Measurements from ENCODE around the gene RFX8. TPM values are rescaled to one million over a fixed set of nuclear protein-coding genes. Genes with fewer than 3 reads are reported as not detected.
A peak's percentile ranks its signal among the peaks of the same experiment; 100 is the strongest.
"Not testable (repeated sequence)": the region's sequence is repeated elsewhere in the genome, so short reads cannot be mapped to it uniquely, and the experiment has no call there.

The RFX8 gene
- total RNA-seq, 2 donors from 2014 or later = 2.1 to 2.2 TPM

DNA sequence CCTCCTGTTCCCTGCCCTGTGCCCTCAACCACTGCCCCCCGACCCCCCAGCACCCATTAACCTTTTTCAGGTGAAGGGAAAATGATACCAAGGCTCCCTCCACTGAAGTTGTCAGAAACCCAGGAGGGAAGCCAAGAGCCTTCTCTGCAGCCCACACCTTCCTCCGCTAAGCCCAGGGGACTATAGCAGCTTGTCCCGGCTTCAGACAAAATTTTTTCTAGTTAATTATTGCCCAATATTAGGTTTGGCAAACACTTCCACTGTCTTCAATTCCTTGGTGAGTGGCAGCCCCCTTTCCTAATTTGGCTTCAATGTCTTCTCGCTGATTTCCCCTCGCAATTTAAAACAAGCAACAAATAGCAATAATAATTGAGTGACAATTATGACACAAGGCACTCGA, 23.9 kb downstream of the RFX8 start:
- Mint-ChIP-seq H3K4me3 (no peak overlapping the region), H3K9me3 (no peaks in the 10 kb centered on the region), H3K27me3 (peaks cover 8 to 16% of the 10 kb centered on the region in 2 donors), H3K4me1 (ENCODE audit: low read depth in 2 of 2) (peaks cover 14% of the 10 kb centered on the region in 2 donors), H3K36me3 (no peaks in the 10 kb centered on the region), H3K27ac (no peak overlapping the region)
- DNase-seq (ENCODE audit: low spot score) (no peak), ATAC-seq (no peak)

DNA sequence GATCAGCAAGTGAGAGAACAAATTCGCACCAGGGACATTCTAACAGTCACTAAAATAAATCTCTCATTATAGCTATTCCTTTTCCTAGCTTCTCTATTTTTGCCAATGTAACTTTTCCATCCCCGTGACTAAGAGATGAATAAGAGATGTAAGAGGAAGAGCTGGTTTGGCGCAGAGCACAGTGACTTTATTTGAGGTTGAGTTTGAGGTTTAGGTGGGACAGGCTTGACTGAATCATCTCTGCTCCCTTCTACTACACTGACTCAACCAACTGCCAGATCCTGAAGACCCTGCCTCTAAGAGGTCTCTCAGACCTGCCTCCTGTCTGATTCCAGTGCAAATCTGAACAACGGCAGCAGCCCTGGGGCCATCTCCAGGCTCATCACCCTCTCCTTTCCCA, 28.0 kb downstream of the RFX8 start:
- DNase-seq (ENCODE audit: low spot score) = no peak
- ATAC-seq = peak; percentile 63 to 83
- peaks cover 23% of the 10 kb centered on the region in 2 donors for H3K4me1 Mint-ChIP-seq (ENCODE audit: low read depth in 2 of 2)
- H3K27ac Mint-ChIP-seq = no peak overlapping the region
- H3K27me3 Mint-ChIP-seq = peaks cover 12 to 16% of the 10 kb centered on the region in 2 donors
- H3K9me3 Mint-ChIP-seq = peaks cover 2% of the 10 kb centered on the region
- H3K36me3 Mint-ChIP-seq = no peaks in the 10 kb centered on the region
- H3K4me3 Mint-ChIP-seq = peak overlapping the region; percentile 24

DNA sequence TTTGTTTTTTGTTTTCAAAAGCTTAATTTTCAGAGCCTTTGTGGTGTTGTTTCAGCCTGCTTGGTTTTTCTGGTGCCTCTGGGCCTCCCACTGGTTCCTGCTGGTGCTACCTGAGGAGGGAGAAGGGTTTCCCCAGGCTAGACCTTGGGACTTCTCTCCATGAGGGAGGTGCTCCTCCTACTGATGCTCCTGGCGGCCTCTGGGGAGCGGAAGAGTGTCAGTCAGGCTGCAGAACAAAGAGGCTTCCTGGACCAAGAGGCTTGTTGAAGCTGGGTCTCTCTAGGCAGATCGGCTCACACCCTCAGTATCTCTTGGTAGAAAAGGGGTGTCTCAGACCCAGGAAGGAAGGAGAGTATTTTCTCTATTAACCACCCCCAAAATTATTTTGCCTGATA, 32.2 kb downstream of the RFX8 start:
- H3K4me1 Mint-ChIP-seq (ENCODE audit: low read depth in 2 of 2) = peaks cover 24% of the 10 kb centered on the region in 2 donors
- H3K36me3 Mint-ChIP-seq = no peaks in the 10 kb centered on the region
- no peak for ATAC-seq
- H3K4me3 Mint-ChIP-seq = no peak overlapping the region
- H3K27ac Mint-ChIP-seq = peak overlapping the region; percentile 22 to 68
- H3K27me3 Mint-ChIP-seq = peaks cover 0 to 3% of the 10 kb centered on the region in 2 donors
- DNase-seq (ENCODE audit: low spot score) = no peak
- peaks cover 3% of the 10 kb centered on the region for H3K9me3 Mint-ChIP-seq

DNA sequence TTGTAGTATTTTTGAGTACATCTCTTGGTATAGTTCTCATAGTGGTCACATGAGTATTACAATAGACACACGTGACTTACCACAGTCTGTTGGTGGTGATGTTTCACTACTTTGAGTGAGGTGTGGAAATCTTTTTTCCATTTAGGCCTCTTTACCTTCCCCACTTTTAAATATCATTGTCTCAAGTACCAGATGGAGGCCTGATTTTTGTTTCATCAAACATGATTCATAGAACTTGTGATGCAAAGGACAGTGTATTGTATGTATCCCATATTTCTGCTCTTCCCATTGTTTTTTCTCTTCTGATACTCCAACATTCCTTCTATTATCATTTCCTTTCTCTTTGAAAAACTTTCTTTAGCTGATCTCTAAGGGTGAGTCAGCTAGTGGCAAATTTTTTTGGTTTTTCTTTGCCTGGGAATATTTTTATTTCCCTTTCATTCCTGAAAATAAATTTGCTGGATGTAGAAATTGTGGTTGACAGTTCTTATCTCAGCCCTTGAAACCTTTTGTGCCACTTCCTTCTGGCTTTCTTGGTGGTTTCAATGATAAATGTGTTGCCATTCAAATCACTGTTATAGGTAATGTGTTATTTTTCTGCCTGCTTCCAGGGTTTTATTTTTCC, 32.8 kb downstream of the RFX8 start:
- Mint-ChIP-seq H3K4me3 (peak overlapping the region; percentile 4), H3K36me3 (no peaks in the 10 kb centered on the region), H3K27ac (peak overlapping the region; percentile 22 to 68), H3K27me3 (peaks cover 0 to 3% of the 10 kb centered on the region in 2 donors), H3K4me1 (ENCODE audit: low read depth in 2 of 2) (peaks cover 19% of the 10 kb centered on the region in 2 donors), H3K9me3 (peaks cover 3% of the 10 kb centered on the region)
- DNase-seq (ENCODE audit: low spot score) (no peak), ATAC-seq (no peak)

DNA sequence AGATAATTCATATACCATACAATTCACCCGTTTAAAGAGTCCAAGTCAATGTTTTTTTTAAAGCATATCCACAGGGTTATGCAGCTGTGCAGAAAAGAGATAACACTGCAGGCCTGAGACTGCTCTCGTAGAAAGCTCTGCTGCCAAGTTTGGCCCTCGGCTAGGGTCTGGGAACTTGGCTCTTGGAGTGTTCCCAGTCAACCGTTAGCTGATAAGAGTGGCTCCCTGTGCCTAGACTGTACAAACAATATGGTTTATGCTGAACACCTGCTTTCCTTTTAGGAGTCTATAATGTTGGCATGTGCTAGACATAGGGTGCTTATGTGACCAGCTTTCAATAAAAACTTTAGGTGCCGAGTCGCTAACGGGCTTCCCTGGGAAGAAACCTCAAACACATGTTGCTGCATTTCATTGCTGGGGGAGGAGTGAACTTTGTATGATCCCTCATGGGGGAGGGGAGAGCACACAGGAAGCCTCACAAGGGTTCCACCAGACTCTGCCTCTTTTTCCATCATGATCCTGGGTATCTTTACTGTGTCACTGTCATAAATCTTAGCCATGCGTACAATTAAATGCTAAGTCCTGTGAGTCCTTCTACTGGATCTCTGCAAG, 34.7 kb downstream of the RFX8 start:
- Mint-ChIP-seq H3K36me3 (no peaks in the 10 kb centered on the region), H3K4me1 (ENCODE audit: low read depth in 2 of 2) (peaks cover 11 to 12% of the 10 kb centered on the region in 2 donors), H3K9me3 (peaks cover 3% of the 10 kb centered on the region), H3K27me3 (peaks cover 0 to 8% of the 10 kb centered on the region in 2 donors), H3K4me3 (no peak overlapping the region), H3K27ac (no peak overlapping the region)
- DNase-seq (ENCODE audit: low spot score) = no peak
- ATAC-seq = no peak

DNA sequence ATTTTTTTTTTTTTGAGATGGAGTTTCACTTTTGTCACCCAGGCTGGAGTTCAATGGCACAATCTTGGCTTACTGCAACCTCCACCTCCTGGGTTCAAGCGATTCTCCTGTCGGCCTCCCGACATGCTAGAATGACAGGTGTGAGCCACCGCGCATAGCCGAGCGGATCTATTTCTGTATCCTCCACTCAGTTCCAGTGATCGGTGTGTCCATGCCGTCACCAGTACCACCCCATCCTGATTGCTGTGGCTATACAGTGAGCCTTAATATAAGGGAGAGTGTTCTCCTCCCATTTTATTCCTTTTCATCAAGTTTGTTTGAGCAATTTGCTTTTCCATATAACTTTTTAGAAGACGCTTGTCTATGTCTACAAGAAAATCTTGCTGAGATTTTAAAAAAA, 35.2 kb downstream of the RFX8 start:
- H3K36me3 Mint-ChIP-seq = no peaks in the 10 kb centered on the region
- ATAC-seq (no peak), DNase-seq (ENCODE audit: low spot score) (no peak)
- peaks cover 11 to 12% of the 10 kb centered on the region in 2 donors for H3K4me1 Mint-ChIP-seq (ENCODE audit: low read depth in 2 of 2)
- peaks cover 3% of the 10 kb centered on the region for H3K9me3 Mint-ChIP-seq
- H3K27me3 Mint-ChIP-seq = peaks cover 0 to 8% of the 10 kb centered on the region in 2 donors
- no peak overlapping the region for H3K4me3 Mint-ChIP-seq
- H3K27ac Mint-ChIP-seq = no peak overlapping the region

DNA sequence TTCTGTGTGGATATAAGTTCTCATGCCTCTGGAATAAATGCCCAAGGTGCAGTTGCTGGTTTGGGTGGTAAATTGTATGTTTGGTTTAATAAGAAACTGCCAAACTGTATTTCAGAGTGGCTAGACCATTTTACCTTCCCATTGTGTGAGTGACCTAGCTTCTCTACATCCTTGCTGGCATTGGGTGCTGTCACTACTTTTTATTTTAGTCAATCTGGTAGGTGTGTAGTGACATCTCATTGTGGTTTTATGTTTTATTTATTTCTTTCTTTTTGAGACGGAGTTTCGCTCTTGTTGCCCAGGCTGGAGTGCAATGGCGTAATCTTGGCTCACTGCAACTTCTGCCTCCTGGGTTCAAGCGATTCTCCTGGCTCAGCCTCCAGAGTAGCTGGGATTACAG, 36.4 kb downstream of the RFX8 start:
- not testable (repeated sequence) for H3K4me3 Mint-ChIP-seq; H3K27me3 Mint-ChIP-seq; H3K9me3 Mint-ChIP-seq; H3K27ac Mint-ChIP-seq; DNase-seq (ENCODE audit: low spot score); H3K36me3 Mint-ChIP-seq
- ATAC-seq = peak in 1 of 2 donors; percentile 77
- peaks cover 11 to 12% of the 10 kb centered on the region in 2 donors for H3K4me1 Mint-ChIP-seq (ENCODE audit: low read depth in 2 of 2)

DNA sequence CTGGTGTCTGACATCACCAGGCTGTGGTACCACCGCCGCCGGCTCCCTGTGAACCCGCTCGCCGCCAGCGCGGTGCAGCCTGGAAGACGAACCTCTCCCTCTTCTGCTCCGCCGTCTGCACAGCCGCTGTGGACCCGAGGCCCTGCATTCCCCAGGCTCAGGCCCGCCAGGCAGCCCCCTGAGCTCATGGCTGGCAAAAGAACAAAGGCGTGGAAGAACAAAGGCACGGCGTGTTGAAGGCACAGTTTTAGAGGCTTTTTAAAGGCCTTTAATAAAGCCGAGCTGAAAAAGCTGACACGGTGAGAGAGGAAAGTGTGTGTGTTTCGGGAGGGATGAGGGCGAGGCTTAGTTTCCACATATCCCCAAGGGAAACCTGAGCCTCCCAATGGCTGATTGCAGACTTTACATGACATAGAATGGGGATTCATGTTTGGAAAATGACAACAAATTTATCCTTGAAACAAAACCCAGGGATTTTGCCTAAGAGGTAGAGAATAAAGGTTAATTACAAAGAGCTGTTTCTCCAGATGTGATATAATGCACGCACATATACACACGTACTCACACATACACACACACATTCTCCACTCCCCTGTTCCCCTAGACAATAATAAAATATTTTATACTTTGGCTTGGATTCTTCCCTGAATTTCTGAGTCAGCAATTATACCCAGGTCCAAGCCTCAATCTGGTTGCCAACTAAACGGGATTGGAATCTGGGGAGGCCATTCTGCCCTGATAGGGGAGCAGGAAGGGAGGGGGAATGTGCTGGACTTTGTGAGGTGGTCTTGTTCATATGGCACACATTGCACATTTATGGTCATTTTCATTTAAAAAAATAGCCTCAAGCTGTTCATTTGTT, 39.7 kb downstream of the RFX8 start:
- no peaks in the 10 kb centered on the region for H3K4me1 Mint-ChIP-seq (ENCODE audit: low read depth in 2 of 2)
- H3K9me3 Mint-ChIP-seq = no peaks in the 10 kb centered on the region
- H3K27ac Mint-ChIP-seq = no peak overlapping the region
- no peak for ATAC-seq
- no peaks in the 10 kb centered on the region for H3K36me3 Mint-ChIP-seq
- H3K4me3 Mint-ChIP-seq = no peak overlapping the region
- H3K27me3 Mint-ChIP-seq = peaks cover 0 to 5% of the 10 kb centered on the region in 2 donors
- no peak for DNase-seq (ENCODE audit: low spot score)

DNA sequence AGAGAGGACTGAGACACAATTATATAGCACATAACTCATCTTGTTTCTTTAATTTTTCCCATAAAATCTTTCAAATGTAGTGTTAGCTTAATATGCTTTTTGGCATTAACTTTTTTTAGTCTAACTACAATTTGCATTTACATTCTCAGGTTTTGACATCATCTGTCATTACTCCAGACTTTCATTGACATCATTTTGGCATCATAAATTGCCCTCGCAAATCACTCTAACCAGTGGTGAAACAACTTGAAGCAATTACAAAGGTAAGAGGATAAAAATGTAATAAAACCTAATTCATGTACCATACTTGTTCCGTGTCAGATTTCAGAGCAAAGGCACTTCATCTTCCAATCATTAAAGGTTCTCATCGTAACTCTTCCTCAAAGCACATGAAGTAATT, 41.4 kb downstream of the RFX8 start:
- no peaks in the 10 kb centered on the region for H3K4me1 Mint-ChIP-seq (ENCODE audit: low read depth in 2 of 2)

DNA sequence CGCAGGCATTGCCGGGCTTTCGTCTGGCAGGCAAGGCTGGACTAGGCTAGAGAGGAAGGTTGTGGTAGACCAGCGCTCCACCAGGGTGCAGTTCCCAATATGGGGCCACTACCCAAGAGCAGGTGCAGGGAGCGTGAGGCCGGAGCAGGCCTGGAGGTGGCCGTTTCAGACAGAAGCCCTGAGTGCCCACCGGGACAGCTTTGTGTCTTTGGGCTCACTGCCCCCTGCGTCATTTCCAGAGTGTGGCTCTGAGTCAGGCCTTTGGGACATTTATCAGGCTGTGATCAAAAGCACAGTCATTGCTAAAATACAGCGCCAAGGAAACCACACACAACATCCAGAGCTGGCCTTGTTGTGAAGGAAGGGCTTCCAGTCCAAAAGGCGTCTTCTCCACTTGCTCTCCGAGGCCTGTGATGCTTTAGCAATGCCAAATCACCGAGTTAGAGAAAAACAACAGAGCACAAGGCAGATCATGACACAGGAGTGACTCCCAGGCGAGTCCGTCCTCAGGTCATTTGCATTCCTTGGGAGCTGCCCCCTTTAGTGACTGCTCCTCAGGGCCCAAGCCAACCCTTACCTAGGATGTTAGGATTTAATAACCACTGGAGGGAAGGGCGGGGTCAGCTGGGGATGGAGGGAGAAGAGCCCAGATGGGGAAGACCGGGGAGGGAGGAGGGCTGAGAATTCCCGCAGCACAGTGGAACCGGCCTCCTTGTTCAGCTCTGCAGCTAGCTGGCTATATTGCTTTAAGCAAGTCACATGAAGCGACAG, 42.3 kb downstream of the RFX8 start:
- DNase-seq (ENCODE audit: low spot score) (no peak), ATAC-seq (peak; percentile 20 to 38)
- H3K27ac Mint-ChIP-seq = no peak overlapping the region
- H3K4me3 Mint-ChIP-seq = no peak overlapping the region
- H3K4me1 Mint-ChIP-seq (ENCODE audit: low read depth in 2 of 2) = no peaks in the 10 kb centered on the region
- peaks cover 0 to 5% of the 10 kb centered on the region in 2 donors for H3K27me3 Mint-ChIP-seq
- no peaks in the 10 kb centered on the region for H3K9me3 Mint-ChIP-seq
- H3K36me3 Mint-ChIP-seq = no peaks in the 10 kb centered on the region

More for the DNA sequence above, 41.4 kb downstream of the RFX8 start:
- DNase-seq (ENCODE audit: low spot score) = no peak
- Mint-ChIP-seq H3K9me3 (no peaks in the 10 kb centered on the region), H3K36me3 (no peaks in the 10 kb centered on the region), H3K4me3 (no peak overlapping the region), H3K27ac (no peak overlapping the region), H3K27me3 (peaks cover 0 to 5% of the 10 kb centered on the region in 2 donors)
- no peak for ATAC-seq

DNA sequence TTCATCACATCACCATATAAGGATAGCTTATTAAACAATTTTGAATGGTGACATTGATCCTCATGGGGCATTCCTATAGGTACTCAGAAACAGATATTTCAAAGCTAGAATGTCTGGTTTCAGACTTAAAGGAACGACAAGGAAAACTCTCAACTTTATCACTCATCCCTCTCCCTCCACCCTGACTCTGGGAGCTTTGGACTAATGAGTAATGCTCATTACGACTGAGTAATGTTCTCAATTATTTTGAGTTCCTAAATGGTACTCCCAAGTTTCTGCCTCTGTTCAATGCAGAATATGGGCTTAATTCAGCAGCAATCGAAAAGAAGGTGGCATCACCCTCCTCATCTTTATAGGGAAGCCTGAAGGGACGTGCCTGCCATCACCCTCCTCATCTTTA, 43.4 kb downstream of the RFX8 start:
- DNase-seq (ENCODE audit: low spot score) (no peak), ATAC-seq (no peak)
- Mint-ChIP-seq H3K9me3 (no peaks in the 10 kb centered on the region), H3K27ac (no peak overlapping the region), H3K4me1 (ENCODE audit: low read depth in 2 of 2) (no peaks in the 10 kb centered on the region), H3K27me3 (peaks cover 0 to 4% of the 10 kb centered on the region in 2 donors), H3K4me3 (no peak overlapping the region), H3K36me3 (no peaks in the 10 kb centered on the region)

DNA sequence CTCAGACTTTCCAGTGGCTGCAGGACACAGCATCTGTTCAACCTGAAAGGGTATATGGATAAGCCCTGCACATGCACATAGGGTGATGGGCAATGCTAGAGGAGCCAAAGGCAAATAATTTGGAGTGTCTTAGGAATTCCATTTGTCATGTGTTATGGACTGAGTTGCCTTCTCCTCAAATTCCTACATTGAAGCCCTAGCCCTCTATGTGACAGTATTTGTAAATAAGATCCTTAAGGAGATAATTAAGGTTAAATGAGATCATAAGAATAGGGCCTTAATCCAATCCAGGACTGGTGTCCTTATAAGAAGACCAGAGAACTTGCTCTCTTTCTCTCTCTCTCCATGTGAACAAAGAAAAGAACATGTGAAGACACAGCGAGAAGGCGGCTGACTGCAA, 44.8 kb downstream of the RFX8 start:
- no peaks in the 10 kb centered on the region for H3K9me3 Mint-ChIP-seq
- H3K4me3 Mint-ChIP-seq = no peak overlapping the region
- DNase-seq (ENCODE audit: low spot score) (no peak), ATAC-seq (no peak)
- H3K27me3 Mint-ChIP-seq = no peaks in the 10 kb centered on the region
- H3K4me1 Mint-ChIP-seq (ENCODE audit: low read depth in 2 of 2) = no peaks in the 10 kb centered on the region
- H3K27ac Mint-ChIP-seq = no peak overlapping the region
- no peaks in the 10 kb centered on the region for H3K36me3 Mint-ChIP-seq

DNA sequence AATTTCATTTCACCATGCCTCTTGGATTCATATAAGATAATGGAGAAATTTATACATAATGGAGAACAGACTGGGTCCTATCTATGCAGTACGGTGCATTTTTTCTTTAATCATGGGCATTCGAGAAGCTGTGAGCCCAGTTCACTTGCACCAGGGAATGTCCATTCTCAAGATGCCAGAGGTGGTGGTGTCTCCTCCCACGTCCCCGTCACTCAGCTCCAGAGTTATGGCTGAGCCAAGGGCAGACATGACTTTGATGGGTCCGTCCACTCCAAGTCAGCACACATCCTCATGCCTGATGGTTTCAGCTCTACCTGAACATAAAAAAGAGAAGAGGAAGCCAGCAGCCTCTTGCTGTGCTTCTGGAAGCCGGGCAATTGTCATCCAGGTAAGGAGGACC, 45.5 kb downstream of the RFX8 start:
- Mint-ChIP-seq H3K9me3 (no peaks in the 10 kb centered on the region), H3K27me3 (no peaks in the 10 kb centered on the region), H3K4me1 (ENCODE audit: low read depth in 2 of 2) (no peaks in the 10 kb centered on the region), H3K27ac (no peak overlapping the region), H3K36me3 (no peaks in the 10 kb centered on the region), H3K4me3 (no peak overlapping the region)
- DNase-seq (ENCODE audit: low spot score) (no peak), ATAC-seq (no peak)
